GM18502 (cell line): ENCODE data around the gene SELENOT.
A peak's percentile ranks its signal among the peaks of the same experiment; 100 is the strongest.

Experiments
- ATAC-seq: cut with Tn5 transposase; IDR thresholded peaks from one replicate; pipeline ENCODE4 v1.9.1; 2021; ENCODE audit warnings: mild to moderate bottlenecking; ENCODE audit not compliant: unreplicated experiment, poor library complexity

SELENOT gene

GRCh38 chr3:150653110-150653561 is 50.0 kb downstream of the SELENOT start:
- peak; percentile 48 for ATAC-seq

GRCh38 chr3:150656316-150656715 is 53.2 kb downstream of the SELENOT start:
- ATAC-seq, result no peak

- no peak for ATAC-seq
Observed at GRCh38 chr3:150662410-150663200, 59.5 kb downstream of the SELENOT start.

- ATAC-seq, result no peak
Observed at GRCh38 chr3:150663461-150663860, 60.3 kb downstream of the SELENOT start.

GRCh38 chr3:150666167-150666566 is 63.0 kb downstream of the SELENOT start:
- no peak for ATAC-seq

- ATAC-seq, result no peak
Observed at GRCh38 chr3:150673966-150674365, 70.8 kb downstream of the SELENOT start.

- no peak for ATAC-seq
Observed at GRCh38 chr3:150675587-150675986, 72.5 kb downstream of the SELENOT start.
